HepG2 (cell line): ENCODE results near the gene SDK2. TPM values are rescaled to one million over a fixed set of nuclear protein-coding genes. Genes with fewer than 3 reads are reported as not detected.

Experiments
- ARNT2 ChIP-seq: sonication (generic); formaldehyde crosslinking; IDR thresholded peaks from 2 replicates; pipeline ENCODE4 v1.8.0; 2022; ENCODE audit warnings: mild to moderate bottlenecking, low read depth, missing genetic modification reagents, moderate library complexity
- CCDC6 ChIP-seq: sonication (generic); formaldehyde crosslinking; IDR thresholded peaks from 2 replicates; pipeline ENCODE4 v1.8.1; 2022; ENCODE audit warnings: mild to moderate bottlenecking, missing genetic modification reagents, moderate library complexity
- CHD2 ChIP-seq: IDR thresholded peaks from 2 replicates; pipeline ENCODE4 v1.6.1; 2011; ENCODE audit warnings: low read depth, low read length, improper control_type of control experiment
- EEA1 ChIP-seq: sonication (generic); formaldehyde crosslinking; IDR thresholded peaks from 2 replicates; pipeline ENCODE4 v1.5.1; 2020; ENCODE audit warnings: mild to moderate bottlenecking, missing genetic modification reagents, borderline replicate concordance
- HMGXB4 ChIP-seq, 2 experiments: sonication (generic) in 1 of 2; formaldehyde crosslinking in 1 of 2; IDR thresholded peaks; 2 replicates each; pipeline versions ENCODE4 v1.4.0 to v1.6.1; 2018 to 2020; ENCODE audit warnings: missing genetic modification reagents in 2 of 2, borderline replicate concordance in 1 of 2, low read depth in 1 of 2, mild to moderate bottlenecking in 1 of 2, missing biosample characterization in 1 of 2
- KAT8 ChIP-seq: IDR thresholded peaks from 2 replicates; pipeline ENCODE4 v1.6.1; 2016; ENCODE audit warnings: missing genetic modification reagents, missing compliant biosample characterization
- MED1 ChIP-seq: sonication (generic); formaldehyde crosslinking; IDR thresholded peaks from 2 replicates; pipeline ENCODE4 v1.4.0; 2020; ENCODE audit warnings: missing genetic modification reagents
- MED8 ChIP-seq: sonication (generic); formaldehyde crosslinking; IDR thresholded peaks from 2 replicates; pipeline ENCODE4 v1.8.1; 2023; ENCODE audit warnings: mild to moderate bottlenecking, missing genetic modification reagents; ENCODE audit not compliant: insufficient replicate concordance
- NKX3-1 ChIP-seq: sonication (generic); formaldehyde crosslinking; IDR thresholded peaks from 2 replicates; pipeline ENCODE4 v1.5.0; 2020; ENCODE audit warnings: missing genetic modification reagents
- NR2C2 ChIP-seq: sonication (generic); formaldehyde crosslinking; IDR thresholded peaks from 2 replicates; pipeline ENCODE4 v1.4.0; 2020; ENCODE audit warnings: missing genetic modification reagents, mild to moderate bottlenecking, moderate library complexity, borderline replicate concordance
- RFX3 ChIP-seq: IDR thresholded peaks from 2 replicates; pipeline ENCODE4 v1.6.1; 2016; ENCODE audit warnings: missing biosample characterization, missing genetic modification reagents
- SP5 ChIP-seq: IDR thresholded peaks from 2 replicates; pipeline ENCODE4 v1.6.1; 2016; ENCODE audit warnings: low read depth, borderline replicate concordance
- STAG1 ChIP-seq: sonication (generic); formaldehyde crosslinking; IDR thresholded peaks from 2 replicates; pipeline ENCODE4 v1.4.0; 2020; ENCODE audit warnings: missing genetic modification reagents
- TCF12 ChIP-seq, 2 experiments: fragments of 450-650 bp in 1 of 2; sonication (generic) in 1 of 2; formaldehyde crosslinking in 1 of 2; IDR thresholded peaks; 2 replicates each; pipeline versions ENCODE4 v1.6.1 to v1.8.0; 2017 to 2022; ENCODE audit warnings: antibody characterized with exemption in 1 of 2, mild to moderate bottlenecking in 1 of 2, missing genetic modification reagents in 1 of 2, moderate library complexity in 1 of 2
- ZNF142 ChIP-seq: sonication (generic); formaldehyde crosslinking; IDR thresholded peaks from 2 replicates; pipeline ENCODE4 v1.4.0; 2020; ENCODE audit warnings: missing genetic modification reagents
- ZNF331 ChIP-seq: sonication (generic); formaldehyde crosslinking; IDR thresholded peaks from 2 replicates; pipeline ENCODE4 v1.4.0; 2020; ENCODE audit warnings: missing genetic modification reagents
- ZNF7 ChIP-seq: IDR thresholded peaks from 2 replicates; pipeline ENCODE4 v1.6.1; 2016; ENCODE audit warnings: missing biosample characterization, missing genetic modification reagents
- ZNF749 ChIP-seq: sonication (generic); formaldehyde crosslinking; IDR thresholded peaks from 2 replicates; pipeline ENCODE4 v1.8.0; 2022; ENCODE audit warnings: mild to moderate bottlenecking, missing genetic modification reagents, moderate library complexity, borderline replicate concordance
- ZNF83 ChIP-seq: sonication (generic); formaldehyde crosslinking; IDR thresholded peaks from 2 replicates; pipeline ENCODE4 v1.4.0; 2020; ENCODE audit warnings: missing genetic modification reagents, mild to moderate bottlenecking, borderline replicate concordance
- ZSCAN30 ChIP-seq: sonication (generic); formaldehyde crosslinking; IDR thresholded peaks from 2 replicates; pipeline ENCODE4 v1.5.0; 2020; ENCODE audit warnings: mild to moderate bottlenecking, missing genetic modification reagents
- polyA plus RNA-seq, 8 experiments: library from polyadenylated mRNA; depleted of rRNA in 3 of 8; stranded (reverse) in 7 of 8; unstranded in 1 of 8; fragments of >200 nt; fragmentation: Illumina TruSeq in 4 of 8; extraction: Trizol in 4 of 8; gene quantifications; 2 replicates each; pipeline versions ENCODE4 v1.2.1 to v1.2.3, GENCODE V29; 2011 to 2016; ENCODE audit warnings: low read depth in 4 of 8, missing spikeins in 1 of 8, mixed read lengths in 1 of 8; ENCODE audit not compliant: insufficient read depth in 1 of 8
- total RNA-seq, 5 experiments: library from RNA; depleted of rRNA; stranded (reverse); fragments of >200 nt; fragmentation: Illumina TruSeq; extraction: Trizol; gene quantifications; 2 replicates each; pipeline ENCODE4 v1.2.3, GENCODE V29; 2016; ENCODE audit warnings: low read depth in 1 of 5

The SDK2 gene
- total and polyA plus RNA-seq, 2 of the 13 experiments (the other 11 are each of a cell fraction or from before 2014, with no cell fraction given) = not detected

DNA sequence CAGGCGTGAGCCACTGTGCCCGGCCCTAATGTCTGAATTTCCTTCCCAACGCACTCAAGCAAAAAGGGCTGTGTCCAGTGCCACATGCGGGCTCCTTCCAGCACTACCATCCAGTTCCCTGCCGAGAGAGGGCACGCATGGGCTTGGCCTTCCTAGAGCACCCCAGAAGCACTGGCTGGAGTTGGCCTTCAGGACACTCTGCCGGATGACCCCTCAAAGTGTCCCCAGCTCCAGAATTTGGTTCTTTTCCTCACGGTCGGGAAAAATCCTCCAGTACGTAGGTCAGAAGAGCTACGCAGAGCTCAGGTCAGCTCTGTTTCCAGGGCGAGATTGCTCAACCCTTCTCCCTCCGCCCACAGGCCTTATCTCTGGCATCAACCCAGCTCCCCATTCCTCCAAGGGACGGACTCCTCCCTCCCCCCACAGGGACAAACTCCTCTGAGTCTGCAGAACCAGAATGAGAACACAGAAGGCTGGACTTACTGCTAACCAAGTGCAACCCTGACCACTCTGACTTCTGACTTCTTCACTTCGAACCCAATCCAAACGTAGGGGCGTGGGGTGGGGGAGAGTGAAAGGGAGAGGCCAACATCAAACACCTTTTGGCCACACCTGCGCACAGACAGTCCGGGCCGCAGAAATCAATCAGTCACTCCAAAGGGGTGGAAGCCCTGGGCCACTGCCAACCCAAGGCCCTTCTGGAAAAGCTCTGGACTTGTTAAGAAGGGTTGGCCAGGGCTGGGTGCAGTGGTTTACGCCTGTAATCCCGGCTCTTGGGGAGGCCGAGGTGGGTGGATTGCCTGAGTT lies 336.0 kb downstream of the SDK2 start (continued):
- 0 out of 2 replicates have a peak, but pooled peaks have one; percentile 47 for TF ChIP-seq NKX3-1 (CRISPR knock-in tag)
- no peak; the same call in 1 of the 2 replicates for TF ChIP-seq CCDC6
- TF ChIP-seq EEA1 (CRISPR knock-in tag) = no peak
- peak; percentile 28 for TF ChIP-seq STAG1 (CRISPR knock-in tag)
- TF ChIP-seq ZNF7 (CRISPR knock-in tag) = no peak
- peak; percentile 66 for TF ChIP-seq MED8 (CRISPR knock-in tag)
- TF ChIP-seq TCF12 (IDR thresholded peaks at IDR 0.05) = no peak
- 0 out of 2 replicates have a peak, but pooled peaks have one; percentile 31 for TF ChIP-seq TCF12 (CRISPR knock-in tag; IDR thresholded peaks at IDR 0.05)
- 0 out of 2 replicates have a peak, but pooled peaks have one; percentile 28 for TF ChIP-seq RFX3 (CRISPR knock-in tag)
- peak; percentile 68; the same call in 1 of the 2 replicates for TF ChIP-seq ARNT2
- TF ChIP-seq NR2C2 = peak; percentile 74; the same call in 1 of the 2 replicates
- TF ChIP-seq CHD2 = no peak
- TF ChIP-seq ZNF749 (CRISPR knock-in tag) = 0 out of 2 replicates have a peak, but pooled peaks have one; percentile 25
- TF ChIP-seq ZNF83 (CRISPR knock-in tag) = peak; percentile 66; the same call in 1 of the 2 replicates
- peak; percentile 79; the same call in 1 of the 2 replicates for TF ChIP-seq ZNF142 (CRISPR knock-in tag)
- peak; percentile 98 for TF ChIP-seq SP5 (CRISPR knock-in tag)
- peak; percentile 72 for TF ChIP-seq MED1 (CRISPR knock-in tag)
- TF ChIP-seq KAT8 (CRISPR knock-in tag) = peak; percentile 76
- TF ChIP-seq HMGXB4 (CRISPR knock-in tag; IDR thresholded peaks at IDR 0.05; ENCODE audit: borderline replicate concordance in 1 of 2, low read depth in 1 of 2) = peak; percentile 12 to 69; a peak in 1 of 4 replicates
- 0 out of 2 replicates have a peak, but pooled peaks have one; percentile 16 for TF ChIP-seq ZSCAN30 (CRISPR knock-in tag)
- TF ChIP-seq ZNF331 (CRISPR knock-in tag) = peak; percentile 65; the same call in 1 of the 2 replicates
